Body of pancreas (tissue), 4 donors: ENCODE measurements around the gene PPM1H.

Experiments
- POLR2A ChIP-seq, 3 donors: fragments of 450-650 bp; IDR thresholded peaks; one replicate each; pipeline ENCODE4 v1.6.1; 2016; ENCODE audit warnings: antibody characterized with exemption in 3 of 3, mild to moderate bottlenecking in 2 of 3
- TF ChIP-seq, protein P1 (sequence below), 7 experiments: fragments of 450-650 bp in 4 of 7; fragments of 200-600 bp in 3 of 7; sonication (generic) in 3 of 7; IDR thresholded peaks; one replicate each; pipeline ENCODE4 v1.5.1; 2016 to 2019; ENCODE audit warnings: antibody characterized with exemption in 7 of 7

- TF ChIP-seq, protein P1, sequence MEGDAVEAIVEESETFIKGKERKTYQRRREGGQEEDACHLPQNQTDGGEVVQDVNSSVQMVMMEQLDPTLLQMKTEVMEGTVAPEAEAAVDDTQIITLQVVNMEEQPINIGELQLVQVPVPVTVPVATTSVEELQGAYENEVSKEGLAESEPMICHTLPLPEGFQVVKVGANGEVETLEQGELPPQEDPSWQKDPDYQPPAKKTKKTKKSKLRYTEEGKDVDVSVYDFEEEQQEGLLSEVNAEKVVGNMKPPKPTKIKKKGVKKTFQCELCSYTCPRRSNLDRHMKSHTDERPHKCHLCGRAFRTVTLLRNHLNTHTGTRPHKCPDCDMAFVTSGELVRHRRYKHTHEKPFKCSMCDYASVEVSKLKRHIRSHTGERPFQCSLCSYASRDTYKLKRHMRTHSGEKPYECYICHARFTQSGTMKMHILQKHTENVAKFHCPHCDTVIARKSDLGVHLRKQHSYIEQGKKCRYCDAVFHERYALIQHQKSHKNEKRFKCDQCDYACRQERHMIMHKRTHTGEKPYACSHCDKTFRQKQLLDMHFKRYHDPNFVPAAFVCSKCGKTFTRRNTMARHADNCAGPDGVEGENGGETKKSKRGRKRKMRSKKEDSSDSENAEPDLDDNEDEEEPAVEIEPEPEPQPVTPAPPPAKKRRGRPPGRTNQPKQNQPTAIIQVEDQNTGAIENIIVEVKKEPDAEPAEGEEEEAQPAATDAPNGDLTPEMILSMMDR (IDR thresholded peaks at IDR 0.05) = no peak
- TF ChIP-seq POLR2A (IDR thresholded peaks at IDR 0.05) = no peak
Measured at GRCh38 chr12:62814243-62814642, 120.7 kb downstream of the PPM1H start.
